Skeletal muscle tissue (tissue), 4 donors: ENCODE measurements around the gene GRID2. TPM values are rescaled to one million over a fixed set of nuclear protein-coding genes. Genes with fewer than 3 reads are reported as not detected.

ENCODE experiments used
- H3K27ac ChIP-seq: one replicate; pipeline ENCODE4 v1.7.0; 2013; ENCODE audit warnings: mild to moderate bottlenecking, low read depth, low read length, inconsistent platforms
- H3K27me3 ChIP-seq, 3 donors: one replicate each; pipeline ENCODE4 v1.7.0; 2013; ENCODE audit warnings: low read length in 3 of 3; ENCODE audit not compliant: control insufficient read depth in 3 of 3, insufficient read depth in 3 of 3
- H3K36me3 ChIP-seq, 3 donors: one replicate each; pipeline ENCODE4 v1.7.0; 2013; ENCODE audit warnings: low read length in 3 of 3; ENCODE audit not compliant: control insufficient read depth in 3 of 3, insufficient read depth in 3 of 3
- H3K4me1 ChIP-seq, 3 donors: one replicate each; pipeline ENCODE4 v1.7.0; 2013; ENCODE audit warnings: low read length in 3 of 3, mild to moderate bottlenecking in 3 of 3; ENCODE audit not compliant: control insufficient read depth in 3 of 3, insufficient read depth in 3 of 3
- H3K4me3 ChIP-seq, 3 donors: one replicate each; pipeline ENCODE4 v1.7.0; 2013; ENCODE audit warnings: low read length in 3 of 3
- H3K9ac ChIP-seq, 3 donors: one replicate each; pipeline ENCODE4 v1.7.0; 2013; ENCODE audit warnings: low read length in 3 of 3, mild to moderate bottlenecking in 3 of 3, moderate library complexity in 2 of 3, low read depth in 1 of 3
- H3K9me3 ChIP-seq, 3 donors: one replicate each; pipeline ENCODE4 v1.7.0; 2013; ENCODE audit warnings: low read length in 3 of 3; ENCODE audit not compliant: control insufficient read depth in 3 of 3
- total RNA-seq: library from RNA; depleted of rRNA; stranded (reverse); fragments of >200 nt; gene quantifications from one replicate; pipeline ENCODE4 v1.2.3, GENCODE V29; 2014
- donor health status: Osteomylitis.

GRID2 gene
- total RNA-seq, 1 donor from 2014 or later: 1.6 TPM

DNA sequence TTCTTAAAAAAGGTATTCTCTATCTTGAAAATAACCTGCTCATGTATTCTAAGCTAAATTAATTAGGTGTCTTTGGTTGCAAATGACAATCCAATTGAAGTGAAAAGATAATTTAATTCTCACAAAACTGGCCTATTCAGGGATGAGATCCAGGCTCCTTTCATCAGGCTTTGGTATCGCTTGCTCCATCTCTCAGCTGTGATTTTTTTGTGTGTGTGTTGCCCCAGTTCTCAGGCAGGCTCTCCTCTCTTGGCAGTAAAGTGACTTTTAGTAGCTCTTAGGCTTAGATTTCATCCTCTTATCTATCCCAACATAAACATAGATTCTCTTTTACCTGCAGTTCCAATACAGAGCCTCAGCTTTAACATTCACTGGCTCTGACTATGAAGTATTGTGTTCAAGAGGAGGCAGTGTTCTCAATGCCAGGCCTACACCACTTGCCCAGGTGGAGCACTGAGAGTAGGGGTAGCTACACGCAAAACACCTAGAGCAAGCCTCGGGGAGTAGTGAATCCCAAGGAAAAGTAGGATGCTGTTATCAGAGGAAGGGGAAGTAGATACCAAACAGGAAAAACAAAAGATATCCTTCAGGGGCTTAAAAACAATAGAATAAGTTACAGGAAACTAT lies 1132.3 kb downstream of the GRID2 start:
- no peaks in the 10 kb centered on the region for H3K9me3 ChIP-seq
- no peak overlapping the region for H3K27ac ChIP-seq
- H3K27me3 ChIP-seq: no peaks in the 10 kb centered on the region
- H3K9ac ChIP-seq: no peak overlapping the region
- no peaks in the 10 kb centered on the region for H3K4me1 ChIP-seq
- H3K4me3 ChIP-seq: no peak overlapping the region
- H3K36me3 ChIP-seq: no peaks in the 10 kb centered on the region

DNA sequence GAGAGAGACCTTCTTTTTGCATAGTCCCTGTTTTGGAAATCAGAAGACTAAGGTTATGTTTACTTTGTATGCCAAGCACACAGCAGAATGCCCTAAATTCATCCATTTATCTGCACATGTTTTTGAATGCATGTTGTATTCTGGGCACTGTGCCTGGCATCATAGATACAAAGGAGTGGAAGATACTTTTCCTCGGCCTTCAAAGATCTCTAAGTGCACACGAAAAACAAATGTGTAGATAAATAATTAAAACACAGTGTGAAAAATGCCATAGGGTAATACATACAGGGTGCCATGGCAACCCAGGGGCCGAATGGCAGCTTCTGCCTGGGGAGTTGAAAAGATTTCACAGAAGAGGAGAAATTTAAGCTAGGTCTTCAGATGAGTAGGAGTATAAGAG lies 1134.2 kb downstream of the GRID2 start:
- H3K9ac ChIP-seq: no peak overlapping the region
- H3K4me1 ChIP-seq: no peaks in the 10 kb centered on the region
- no peak overlapping the region for H3K4me3 ChIP-seq
- H3K9me3 ChIP-seq: no peaks in the 10 kb centered on the region
- no peaks in the 10 kb centered on the region for H3K36me3 ChIP-seq
- no peaks in the 10 kb centered on the region for H3K27me3 ChIP-seq
- H3K27ac ChIP-seq: no peak overlapping the region

DNA sequence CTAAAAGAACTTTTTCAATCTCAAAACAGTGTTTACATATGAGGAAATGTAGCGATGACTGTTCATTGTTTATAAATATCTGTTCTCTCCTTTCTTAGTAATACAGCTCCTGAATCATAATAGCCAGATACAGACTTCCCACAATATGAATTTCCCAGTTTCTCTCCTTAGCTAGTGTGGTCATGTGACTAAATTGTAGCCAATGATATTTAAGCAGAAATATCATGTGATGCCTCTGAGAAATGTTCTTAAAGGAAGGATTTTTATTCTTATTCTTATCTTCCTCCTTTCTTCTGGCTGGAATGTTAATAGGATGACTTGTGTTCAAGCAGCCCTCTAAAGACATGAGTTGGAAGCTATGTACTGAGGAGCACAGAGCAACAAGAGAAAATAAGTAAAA lies 1141.1 kb downstream of the GRID2 start:
- H3K4me1 ChIP-seq: no peaks in the 10 kb centered on the region
- H3K4me3 ChIP-seq: no peak overlapping the region
- no peak overlapping the region for H3K27ac ChIP-seq
- no peaks in the 10 kb centered on the region for H3K27me3 ChIP-seq
- H3K9ac ChIP-seq: no peak overlapping the region
- H3K9me3 ChIP-seq: no peaks in the 10 kb centered on the region
- H3K36me3 ChIP-seq: no peaks in the 10 kb centered on the region

DNA sequence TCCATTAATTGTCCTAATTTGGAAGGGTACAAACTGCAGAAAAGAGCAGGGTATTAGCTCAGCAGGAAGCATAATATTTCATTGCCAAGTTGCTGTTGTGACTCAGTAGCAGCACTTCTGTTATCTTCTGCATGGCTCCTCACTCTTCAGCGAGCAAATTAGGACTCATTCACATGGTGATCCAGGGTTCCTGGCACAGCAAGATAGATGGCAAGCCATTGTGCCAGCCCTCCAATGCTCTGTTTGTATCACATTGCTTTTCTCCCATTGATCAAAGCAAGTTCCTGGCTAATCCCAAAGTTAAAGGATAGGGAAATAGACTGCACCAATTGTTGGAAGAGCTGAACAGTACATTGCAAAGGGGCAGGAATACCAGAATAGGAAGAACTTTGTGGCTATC lies 1142.3 kb downstream of the GRID2 start:
- Histone ChIP-seq H3K27ac (no peak overlapping the region), H3K27me3 (no peaks in the 10 kb centered on the region), H3K4me1 (no peaks in the 10 kb centered on the region), H3K9ac (no peak overlapping the region), H3K4me3 (no peak overlapping the region), H3K9me3 (no peaks in the 10 kb centered on the region), H3K36me3 (no peaks in the 10 kb centered on the region)

DNA sequence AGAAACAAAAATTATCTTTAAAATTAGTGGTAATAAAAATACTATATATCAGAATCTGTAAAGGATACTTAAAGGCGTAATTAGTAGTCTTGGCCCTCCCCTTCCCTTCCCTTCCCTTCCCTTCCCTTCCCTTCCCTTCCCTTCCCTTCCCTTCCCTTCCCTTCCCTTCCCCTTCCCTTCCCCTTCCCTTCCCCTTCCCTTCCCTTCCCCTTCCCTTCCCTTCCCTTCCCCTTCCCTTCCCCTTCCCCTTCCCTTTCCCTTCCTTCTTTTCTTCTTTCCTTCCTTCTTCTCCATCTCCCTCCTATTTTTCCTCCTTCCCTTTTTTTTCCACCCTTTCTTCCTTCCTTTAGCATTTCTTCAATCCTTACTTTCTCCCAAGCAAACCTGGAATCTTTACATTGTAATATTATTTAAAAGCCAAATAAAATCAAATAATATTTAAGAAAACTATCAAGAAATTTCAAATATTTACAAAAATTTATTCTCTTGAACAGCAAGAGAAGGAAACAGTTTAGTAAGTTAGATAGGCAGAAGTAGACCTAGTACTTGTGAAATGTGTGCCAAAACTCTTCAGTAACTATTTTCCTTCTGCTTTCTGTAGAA lies 1145.0 kb downstream of the GRID2 start:
- Histone ChIP-seq H3K9ac (no peak overlapping the region), H3K4me3 (no peak overlapping the region), H3K9me3 (no peaks in the 10 kb centered on the region), H3K36me3 (no peaks in the 10 kb centered on the region), H3K4me1 (no peaks in the 10 kb centered on the region), H3K27ac (no peak overlapping the region), H3K27me3 (no peaks in the 10 kb centered on the region)

DNA sequence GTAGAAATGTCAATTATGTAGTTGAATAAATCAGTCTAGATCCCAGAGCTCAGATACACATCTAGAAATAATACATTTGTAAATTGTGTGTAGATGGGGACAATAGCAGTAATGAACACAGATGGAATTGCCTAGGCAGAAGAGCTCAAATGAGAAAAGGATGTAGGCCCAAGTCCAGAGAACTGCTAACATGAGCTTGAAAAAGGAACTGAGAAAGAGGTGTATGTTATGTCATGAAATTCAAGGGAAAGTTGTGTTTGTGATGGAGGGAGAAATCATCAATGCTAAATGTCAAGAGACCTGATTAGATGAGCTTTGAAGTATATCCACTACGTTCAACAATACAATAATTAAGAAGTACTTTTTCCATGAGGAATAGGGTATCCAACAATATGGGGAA lies 1148.2 kb downstream of the GRID2 start:
- H3K9ac ChIP-seq: no peak overlapping the region
- H3K27ac ChIP-seq: no peak overlapping the region
- H3K4me1 ChIP-seq: no peaks in the 10 kb centered on the region
- no peaks in the 10 kb centered on the region for H3K27me3 ChIP-seq
- H3K4me3 ChIP-seq: no peak overlapping the region
- H3K36me3 ChIP-seq: no peaks in the 10 kb centered on the region
- H3K9me3 ChIP-seq: no peaks in the 10 kb centered on the region

DNA sequence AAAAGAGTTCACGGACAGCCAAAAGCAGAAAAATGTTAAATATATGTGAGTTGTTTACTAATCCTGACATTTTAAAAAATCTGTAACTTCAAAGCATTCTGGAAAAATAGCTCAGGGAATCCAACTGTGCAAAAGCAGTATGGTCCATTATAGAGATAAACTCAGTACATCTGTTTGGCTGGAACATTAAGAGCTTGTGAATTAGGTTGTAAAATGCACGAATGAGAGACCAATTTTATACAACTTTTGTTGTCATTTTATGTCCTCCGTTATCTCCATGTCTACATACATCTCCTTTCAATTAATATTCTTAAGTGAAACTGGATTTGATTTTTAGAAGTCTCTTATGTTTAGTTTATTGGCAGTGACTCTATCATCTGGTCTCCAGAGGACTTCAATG lies 1157.8 kb downstream of the GRID2 start:
- no peaks in the 10 kb centered on the region for H3K9me3 ChIP-seq
- H3K36me3 ChIP-seq: no peaks in the 10 kb centered on the region
- H3K9ac ChIP-seq: no peak overlapping the region
- H3K4me1 ChIP-seq: no peaks in the 10 kb centered on the region
- no peaks in the 10 kb centered on the region for H3K27me3 ChIP-seq
- no peak overlapping the region for H3K27ac ChIP-seq
- no peak overlapping the region for H3K4me3 ChIP-seq

DNA sequence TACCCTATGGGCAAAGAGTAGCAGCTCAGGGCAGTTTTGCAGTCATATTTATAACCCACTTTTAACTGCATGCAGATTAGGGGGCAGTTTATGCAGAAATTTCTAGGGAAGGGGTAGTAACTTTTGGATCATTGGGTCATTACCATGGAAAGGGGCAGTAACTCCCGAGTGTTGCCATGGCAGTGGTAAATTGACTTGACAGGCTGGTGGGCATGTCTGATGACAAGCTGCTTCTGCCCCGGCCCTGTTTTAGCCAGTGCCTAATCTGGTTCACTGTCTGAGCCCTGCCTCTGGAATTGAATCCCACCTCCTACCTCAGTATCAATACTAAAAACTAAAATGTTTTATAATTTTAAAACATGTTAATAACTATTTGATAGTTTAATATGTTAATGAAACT lies 1162.7 kb downstream of the GRID2 start:
- Histone ChIP-seq H3K4me3 (no peak overlapping the region), H3K27me3 (no peaks in the 10 kb centered on the region), H3K27ac (no peak overlapping the region), H3K9ac (no peak overlapping the region), H3K36me3 (no peaks in the 10 kb centered on the region), H3K9me3 (no peaks in the 10 kb centered on the region), H3K4me1 (no peaks in the 10 kb centered on the region)

DNA sequence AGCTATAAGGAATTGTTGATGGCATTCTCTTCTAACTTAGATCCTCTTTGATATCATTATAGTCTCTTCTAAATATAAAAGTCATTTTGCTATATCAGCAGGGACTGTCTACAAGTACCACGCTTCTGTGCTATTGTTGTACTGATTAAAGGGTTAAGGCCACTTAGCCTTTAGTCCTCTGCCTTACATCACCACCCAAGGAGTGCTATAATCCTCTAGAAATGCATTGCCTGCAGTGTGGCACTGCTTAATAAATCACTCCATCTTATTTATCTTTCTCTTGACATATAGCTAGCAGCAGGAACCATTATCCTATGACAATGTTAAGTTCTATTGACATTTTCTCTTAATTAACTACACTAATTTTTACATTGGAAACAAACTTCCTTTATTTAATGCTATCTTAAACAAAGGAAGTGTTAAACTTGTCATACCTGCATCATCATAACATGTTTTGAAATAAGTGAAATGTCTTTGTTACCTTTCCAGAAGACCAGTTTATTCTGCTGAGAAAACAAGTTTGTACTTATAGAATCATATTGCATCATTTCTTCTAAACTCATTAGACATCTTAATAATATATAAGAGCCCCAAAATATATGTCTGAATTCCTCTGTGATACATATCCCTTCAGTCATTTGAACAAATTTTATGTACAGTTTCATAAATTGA lies 1163.9 kb downstream of the GRID2 start:
- Histone ChIP-seq H3K9me3 (no peaks in the 10 kb centered on the region), H3K27ac (no peak overlapping the region), H3K9ac (no peak overlapping the region), H3K4me3 (no peak overlapping the region), H3K4me1 (no peaks in the 10 kb centered on the region), H3K36me3 (no peaks in the 10 kb centered on the region), H3K27me3 (no peaks in the 10 kb centered on the region)

DNA sequence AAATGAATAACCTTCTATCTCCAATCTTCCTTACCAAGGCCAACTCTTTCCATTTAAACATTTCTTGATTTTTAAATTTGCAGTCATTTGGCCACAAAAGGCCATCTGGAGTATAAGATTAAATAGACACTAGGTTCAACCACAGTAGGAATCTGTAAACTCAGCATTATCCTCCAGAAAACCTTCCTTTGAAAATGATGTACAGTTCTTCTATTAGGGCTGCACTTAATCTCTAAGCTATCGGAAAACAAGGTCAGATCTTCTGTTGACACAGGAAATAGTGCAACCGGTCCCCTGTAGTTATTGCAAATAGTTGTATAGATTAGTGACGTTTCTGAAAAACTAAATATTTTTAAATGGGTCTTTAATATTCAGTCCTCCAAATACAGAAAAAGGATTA lies 1165.8 kb downstream of the GRID2 start:
- H3K27me3 ChIP-seq: no peaks in the 10 kb centered on the region
- H3K4me1 ChIP-seq: no peaks in the 10 kb centered on the region
- H3K27ac ChIP-seq: no peak overlapping the region
- no peak overlapping the region for H3K9ac ChIP-seq
- H3K36me3 ChIP-seq: no peaks in the 10 kb centered on the region
- no peak overlapping the region for H3K4me3 ChIP-seq
- H3K9me3 ChIP-seq: no peaks in the 10 kb centered on the region
